Measurements from ENCODE around the gene SLC10A4.

SLC10A4 gene

GRCh38 chr4:48504352-48504751 lies 21.2 kb downstream of the SLC10A4 start:
- H3K4me3 ChIP-seq (ENCODE audit: control insufficient read depth, low read depth, low read length): no peak overlapping the region
- TF ChIP-seq CTCF (conservative IDR thresholded peaks at IDR 0.05; ENCODE audit: control insufficient read depth, insufficient read depth, low read depth, low read length): no peak
- DNase-seq (ENCODE audit: low read depth): no peak

- TF ChIP-seq CTCF (conservative IDR thresholded peaks at IDR 0.05; ENCODE audit: control insufficient read depth, insufficient read depth, low read depth, low read length): no peak
- no peak overlapping the region for H3K4me3 ChIP-seq (ENCODE audit: control insufficient read depth, low read depth, low read length)
- DNase-seq (ENCODE audit: low read depth): no peak
Measured at GRCh38 chr4:48506716-48507115, 23.6 kb downstream of the SLC10A4 start.

- no peak for TF ChIP-seq CTCF (conservative IDR thresholded peaks at IDR 0.05; ENCODE audit: control insufficient read depth, insufficient read depth, low read depth, low read length)
- no peak overlapping the region for H3K4me3 ChIP-seq (ENCODE audit: control insufficient read depth, low read depth, low read length)
- DNase-seq (ENCODE audit: low read depth): peak; percentile 7
Measured at GRCh38 chr4:48509543-48509942, 26.4 kb downstream of the SLC10A4 start.

DNA sequence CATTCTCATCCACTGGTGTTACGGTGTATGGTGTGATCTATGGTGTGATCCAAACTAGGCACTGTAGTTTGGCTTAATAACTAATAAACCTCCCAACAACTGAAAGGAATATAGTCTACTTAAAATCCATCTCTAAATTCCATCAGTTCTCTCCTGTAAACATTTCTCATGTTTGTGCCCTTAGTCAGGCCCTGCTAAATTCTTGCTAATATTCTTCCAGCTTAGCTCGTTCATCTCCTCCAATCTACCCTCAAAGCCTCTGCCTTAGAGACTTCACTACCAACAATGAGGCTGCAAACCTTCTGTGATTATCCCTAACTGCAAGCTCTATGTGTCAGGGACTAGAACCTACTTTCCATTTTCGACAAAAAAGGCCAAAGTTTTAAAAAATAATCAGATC lies 35.0 kb downstream of the SLC10A4 start:
- no peak for TF ChIP-seq CTCF (conservative IDR thresholded peaks at IDR 0.05; ENCODE audit: control insufficient read depth, insufficient read depth, low read depth, low read length)
- no peak for DNase-seq (ENCODE audit: low read depth)
- no peak overlapping the region for H3K4me3 ChIP-seq (ENCODE audit: control insufficient read depth, low read depth, low read length)

- no peak for DNase-seq (ENCODE audit: low read depth)
- H3K4me3 ChIP-seq (ENCODE audit: control insufficient read depth, low read depth, low read length): no peak overlapping the region
- no peak for TF ChIP-seq CTCF (conservative IDR thresholded peaks at IDR 0.05; ENCODE audit: control insufficient read depth, insufficient read depth, low read depth, low read length)
Measured at GRCh38 chr4:48526406-48526805, 43.3 kb downstream of the SLC10A4 start.

- no peak overlapping the region for H3K4me3 ChIP-seq (ENCODE audit: control insufficient read depth, low read depth, low read length)
- no peak for TF ChIP-seq CTCF (conservative IDR thresholded peaks at IDR 0.05; ENCODE audit: control insufficient read depth, insufficient read depth, low read depth, low read length)
- DNase-seq (ENCODE audit: low read depth): no peak
Measured at GRCh38 chr4:48538358-48538757, 55.2 kb downstream of the SLC10A4 start.
